HG03342 (cell line): Measurements from ENCODE around the gene MISFA.
"Not testable (repeated sequence)": the region's sequence is repeated elsewhere in the genome, so short reads cannot be mapped to it uniquely, and the experiment has no call there.

Experiments
- ATAC-seq: cut with Tn5 transposase; IDR thresholded peaks from one replicate; pipeline ENCODE4 v1.9.1; 2021; ENCODE audit warnings: mild to moderate bottlenecking, moderate library complexity; ENCODE audit not compliant: unreplicated experiment

MISFA gene

GRCh38 chr11:18599739-18600230 is at the start of gene MISFA:
TSS of gene MISFA (plus strand) at chr11:18599789. CDS start at chr11:18599929, 140 bp downstream.
- no peak for ATAC-seq

DNA sequence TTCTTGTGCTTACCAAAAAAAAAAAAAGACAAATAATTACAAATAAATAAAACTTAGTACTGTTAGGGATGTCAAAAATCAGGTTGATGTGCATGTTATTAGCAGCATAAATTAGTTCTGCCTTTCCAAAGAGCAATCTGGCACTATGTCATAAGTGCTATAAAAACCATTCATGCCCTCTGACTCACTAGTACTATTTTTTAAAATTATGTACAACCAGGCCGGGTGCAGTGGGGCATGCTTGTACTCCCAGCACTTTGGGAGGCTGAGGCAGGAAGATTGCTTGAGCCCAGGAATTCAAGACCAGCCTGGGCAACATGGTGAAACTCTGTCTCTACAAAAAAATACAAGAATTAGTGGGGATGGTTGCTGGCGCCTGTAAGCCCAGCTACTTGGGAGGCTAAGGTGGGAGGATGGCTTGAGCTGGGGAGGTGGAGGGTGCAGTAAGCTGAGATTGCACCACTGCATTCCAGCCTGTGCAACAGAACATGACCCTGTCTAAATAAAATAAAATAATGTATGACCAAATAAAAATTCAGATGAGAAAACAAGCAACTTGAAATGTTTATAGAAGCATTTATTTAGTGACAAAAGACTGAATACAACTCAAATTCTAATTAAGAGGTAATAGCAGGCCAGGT is 36.4 kb upstream of the MISFA start:
- ATAC-seq, result no peak

DNA sequence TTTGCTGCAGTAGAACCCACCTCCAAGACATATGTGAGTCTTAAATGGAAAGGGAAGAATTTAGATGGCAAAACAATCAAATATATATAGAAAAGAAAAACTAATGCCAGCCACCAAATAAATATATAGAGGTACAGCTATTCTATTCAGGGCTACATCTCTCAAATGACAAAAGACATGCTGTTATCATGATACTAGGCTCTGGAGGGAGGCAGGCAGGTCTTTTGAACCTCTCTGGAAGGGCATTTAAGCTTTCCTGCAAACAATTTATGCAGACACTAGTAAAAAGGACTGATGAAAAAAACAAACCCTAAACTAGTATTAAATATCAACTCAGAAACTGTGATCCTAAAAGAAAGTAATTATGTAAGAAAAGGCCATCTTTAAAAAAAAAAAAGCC is 35.4 kb upstream of the MISFA start:
- ATAC-seq, result no peak

DNA sequence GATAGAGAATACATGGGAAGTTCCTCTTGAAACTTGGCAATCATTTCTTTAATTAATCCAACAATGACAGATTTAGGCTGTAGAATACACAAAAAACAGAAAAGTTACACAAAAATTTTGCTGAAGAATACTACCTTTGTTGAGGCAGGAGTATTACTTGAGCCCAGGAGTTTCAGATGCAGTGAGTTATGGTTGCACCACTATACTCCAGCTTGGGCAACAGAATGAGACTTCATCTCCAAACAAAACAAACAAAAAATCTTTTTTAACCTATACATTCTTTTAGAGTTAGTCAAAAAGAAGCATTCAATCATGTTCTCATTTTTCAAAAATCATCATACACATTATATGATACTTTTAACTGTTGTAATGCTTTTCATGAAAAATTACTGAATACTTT is 33.2 kb upstream of the MISFA start:
- no peak for ATAC-seq

DNA sequence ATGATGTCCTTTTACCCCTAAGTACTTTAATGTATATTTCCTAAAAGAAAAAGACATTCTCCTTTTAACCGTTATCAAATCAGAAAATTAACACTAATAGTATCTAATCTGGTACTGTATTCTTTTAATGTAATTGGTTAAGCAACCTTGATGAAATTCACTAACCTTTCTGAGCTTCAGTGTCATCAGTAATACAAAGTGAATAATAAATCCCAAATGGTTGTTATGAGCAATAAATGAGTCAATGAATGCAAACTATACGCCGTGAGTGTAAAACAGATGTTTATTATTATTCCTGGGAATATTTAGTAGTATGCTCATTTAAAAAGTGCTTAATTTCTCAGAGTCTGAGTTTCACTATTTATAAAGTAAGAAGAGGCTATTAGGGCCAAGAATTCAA is 32.5 kb upstream of the MISFA start:
- ATAC-seq, result no peak

DNA sequence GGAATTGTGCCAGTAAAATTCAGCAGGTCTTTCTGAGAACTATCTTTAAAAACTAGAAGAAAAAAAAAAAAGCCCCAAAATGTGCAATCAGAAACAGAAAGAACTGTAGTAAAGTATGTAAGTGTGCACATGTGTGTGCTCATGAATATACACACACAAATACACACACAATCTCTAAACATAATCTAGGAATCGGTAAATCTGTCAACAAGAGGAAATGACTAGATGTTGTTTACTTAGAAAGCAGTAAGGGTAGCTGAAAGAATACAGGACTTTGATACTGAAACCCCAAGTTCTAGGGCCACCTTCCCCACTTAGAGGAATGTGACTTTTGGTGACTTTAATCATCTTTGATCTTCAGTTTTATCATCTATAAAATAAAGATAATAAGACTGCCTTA is 24.2 kb upstream of the MISFA start:
- ATAC-seq, result no peak

DNA sequence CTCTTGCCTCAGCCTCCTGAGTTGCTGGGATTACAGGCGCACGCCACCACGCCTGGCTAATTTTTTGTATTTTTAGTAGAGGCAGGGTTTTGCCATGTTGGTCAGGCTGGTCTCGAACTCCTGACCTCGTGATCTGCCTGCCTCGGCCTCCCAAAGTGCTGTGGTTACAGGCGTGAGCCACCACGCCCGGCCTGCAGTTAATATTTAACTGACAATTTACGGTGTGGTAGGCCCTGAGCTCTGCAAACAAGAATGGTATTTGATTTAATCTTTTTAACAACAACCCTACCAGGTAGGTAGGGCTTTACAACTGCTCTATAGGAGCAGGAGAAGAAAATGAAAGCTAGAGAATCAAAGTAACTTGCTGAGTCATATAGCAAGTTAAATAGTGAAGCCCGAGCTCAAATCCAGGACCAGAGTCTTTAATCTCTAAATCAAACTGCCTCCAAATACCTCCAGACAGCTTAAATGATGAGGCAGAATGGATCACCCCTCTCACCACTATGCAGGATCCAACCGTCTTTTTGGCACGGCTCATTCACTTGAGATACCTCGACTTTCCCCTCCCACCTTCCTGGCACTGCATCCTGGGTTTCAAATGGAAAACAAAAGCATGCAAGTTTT is 20.5 kb upstream of the MISFA start:
- peak; percentile 78 for ATAC-seq

GRCh38 chr11:18580113-18580766 is 19.3 kb upstream of the MISFA start:
- ATAC-seq, result no peak

DNA sequence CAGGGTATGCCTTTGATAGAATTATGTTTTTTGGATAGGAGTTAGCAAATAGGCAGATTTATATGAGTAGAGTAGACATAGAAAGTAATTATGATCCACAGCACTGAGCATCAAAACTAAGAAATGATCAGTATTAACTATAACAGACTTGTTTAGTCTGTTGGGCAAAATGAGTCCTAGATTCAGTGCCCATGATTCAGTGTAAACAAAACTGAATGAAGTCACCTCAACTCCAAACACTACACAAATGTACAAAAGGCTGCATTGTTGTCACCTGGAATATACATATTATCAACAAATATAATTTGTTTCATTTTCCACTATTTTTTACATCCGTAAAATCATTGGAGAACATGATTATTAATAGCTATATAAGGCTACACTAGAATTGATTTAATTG is 17.8 kb upstream of the MISFA start:
- no peak for ATAC-seq

DNA sequence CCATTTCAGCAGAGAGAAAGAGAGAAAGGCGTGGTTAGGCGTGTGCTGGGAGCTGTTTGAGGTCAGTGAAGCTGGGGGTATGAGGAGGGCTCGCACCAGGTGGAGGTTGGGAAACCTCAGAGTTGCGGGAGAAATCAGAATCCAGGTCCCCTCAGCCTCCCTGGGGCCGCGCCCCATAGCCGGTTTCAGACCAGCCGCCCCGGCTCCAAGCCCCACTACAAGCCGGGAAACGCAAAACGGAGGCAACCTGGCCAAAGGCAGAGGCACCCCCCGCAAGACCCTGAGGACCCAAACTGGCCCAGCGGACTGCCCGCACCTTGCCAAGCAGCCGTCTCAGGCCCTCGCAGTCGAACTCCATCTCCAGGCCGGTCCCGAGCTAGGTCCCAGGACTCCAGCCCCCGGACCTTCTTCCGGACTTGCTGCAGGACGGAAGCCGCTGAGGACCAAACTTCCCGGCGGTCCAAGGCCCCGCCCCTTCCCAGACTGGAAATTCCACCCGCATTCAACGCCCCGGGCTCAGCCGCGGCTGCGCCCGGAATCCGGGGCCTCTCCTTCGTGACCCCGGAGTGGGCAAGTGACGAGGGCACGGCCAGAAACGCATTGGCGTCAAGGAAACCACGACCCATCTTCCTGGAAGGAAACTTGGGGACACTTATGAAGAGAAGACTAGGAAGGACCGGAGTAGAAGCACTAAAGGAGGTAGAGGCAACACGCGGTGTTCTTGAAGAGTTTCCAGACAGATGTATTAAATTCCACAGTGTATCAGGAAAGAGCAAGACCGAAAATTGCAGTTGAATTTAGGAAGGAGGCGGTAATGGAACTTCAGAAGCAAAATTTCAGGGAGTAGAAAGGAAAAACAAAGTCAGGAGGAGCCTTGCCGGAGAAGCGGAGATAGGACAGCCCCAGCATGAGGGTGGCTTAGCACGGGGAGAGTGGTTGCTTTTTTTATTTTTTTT is 11.0 kb upstream of the MISFA start, which contains the start of gene UEVLD:
Gene UEVLD, minus strand, starts transcription at position 438 of the 956 bp plus-strand sequence. Its CDS starts 80 bp downstream, at position 358.
- peak; percentile 58 for ATAC-seq

GRCh38 chr11:18590571-18590970 is 9.0 kb upstream of the MISFA start:
- ATAC-seq, result no peak

DNA sequence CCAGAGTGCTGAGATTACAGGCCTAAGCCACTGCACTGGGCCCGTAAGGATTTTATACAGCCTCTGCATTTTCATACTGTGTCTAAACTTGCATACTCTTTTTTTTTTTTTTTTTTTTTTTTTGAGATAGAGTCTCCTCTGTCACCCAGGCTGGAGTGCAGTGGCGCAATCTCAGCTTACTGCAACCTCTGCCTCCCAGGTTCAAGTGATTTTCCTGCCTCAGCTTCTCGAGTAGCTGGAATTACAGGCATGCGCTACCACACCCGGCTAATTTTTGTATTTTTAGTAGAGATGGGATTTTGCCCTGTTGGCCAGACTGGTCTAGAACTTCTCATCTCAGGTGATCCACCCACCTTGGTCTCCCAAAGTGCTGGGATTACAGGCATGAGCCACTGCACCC is 5.5 kb upstream of the MISFA start:
- ATAC-seq, result not testable (repeated sequence)

GRCh38 chr11:18594999-18595749 is 4.4 kb upstream of the MISFA start:
- no peak for ATAC-seq

- ATAC-seq, result no peak
These were observed 1.5 kb downstream of the MISFA start for GRCh38 chr11:18600915-18601569.

GRCh38 chr11:18608376-18608775 is 8.8 kb downstream of the MISFA start:
- no peak for ATAC-seq

DNA sequence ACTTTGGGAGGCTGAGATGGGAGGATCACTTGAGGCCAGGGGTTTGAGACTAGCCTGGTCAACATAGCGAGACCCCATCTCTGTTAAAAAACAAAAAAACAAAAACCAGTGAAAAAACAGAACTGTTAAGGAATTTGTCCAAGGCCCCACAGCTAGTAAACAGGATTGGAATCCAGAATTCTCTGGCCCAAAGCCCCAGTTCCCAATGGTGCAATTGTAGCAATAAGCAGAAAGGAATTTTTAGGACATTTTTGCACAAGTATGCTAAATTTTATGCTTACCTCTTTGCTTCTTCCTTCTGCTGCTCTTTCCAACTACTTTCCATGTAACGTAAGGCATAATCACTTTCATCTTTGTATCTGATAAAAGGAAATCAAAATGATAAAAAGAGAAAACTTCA is 11.6 kb downstream of the MISFA start:
- no peak for ATAC-seq

GRCh38 chr11:18612394-18612793 is 12.8 kb downstream of the MISFA start:
- no peak for ATAC-seq

DNA sequence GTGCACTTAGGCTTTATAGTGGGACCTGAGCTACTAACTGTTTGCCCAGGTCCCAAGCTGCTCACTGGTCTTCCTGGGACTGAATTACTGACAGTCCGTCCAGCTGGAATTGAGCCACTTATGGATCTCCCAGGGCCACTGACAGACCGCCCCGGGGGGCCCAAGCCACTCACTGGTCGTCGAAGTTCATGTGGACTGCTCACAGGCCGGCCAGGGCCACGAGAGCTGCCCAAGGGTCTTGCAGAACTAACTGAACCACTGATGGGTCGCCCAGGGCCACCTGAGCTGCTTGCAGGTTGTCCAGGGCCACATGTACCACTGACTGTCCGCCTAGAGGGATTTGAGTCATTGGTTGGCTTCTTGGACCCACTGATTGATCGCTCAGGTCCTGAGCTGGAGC is 15.1 kb downstream of the MISFA start:
- ATAC-seq, result no peak

DNA sequence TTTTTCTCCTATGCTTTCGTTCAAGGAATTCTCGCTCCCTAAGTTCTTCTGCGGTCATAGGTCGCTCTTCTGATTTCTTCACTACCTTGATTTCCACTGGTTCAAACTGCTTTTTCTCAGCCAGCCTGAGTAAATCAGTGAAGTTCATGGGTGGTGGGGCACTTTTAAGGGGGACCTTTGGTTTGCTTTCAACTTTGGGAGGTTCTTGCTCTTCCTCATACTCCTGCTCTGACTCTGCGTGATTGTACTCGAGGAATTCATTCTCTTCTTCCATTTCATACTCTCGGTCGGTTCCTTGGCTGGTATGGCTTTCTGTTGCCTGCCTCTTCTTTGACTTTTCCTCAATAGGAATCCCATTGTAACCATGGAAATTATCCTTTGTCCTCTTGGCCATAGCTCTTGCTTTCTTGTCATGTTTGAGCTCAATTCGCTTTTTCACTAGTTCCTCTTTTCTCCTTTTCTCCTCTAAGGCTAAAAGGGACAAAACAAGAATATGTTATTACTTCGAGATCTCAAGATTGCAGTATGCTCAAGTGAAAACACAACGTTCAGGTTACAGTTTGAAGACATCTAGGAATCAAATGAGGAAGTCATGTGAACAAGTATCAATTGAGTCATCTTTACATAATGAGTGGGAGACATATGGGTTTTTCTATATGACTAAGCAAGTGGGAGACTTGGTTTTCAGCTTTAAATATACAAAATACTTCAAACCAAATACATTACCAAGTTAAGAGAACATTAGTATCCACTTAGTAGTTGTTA is 16.2 kb downstream of the MISFA start:
- ATAC-seq, result peak; percentile 89
